Mucosa of stomach (tissue), 1 donor: ENCODE data around the gene ZP4.
"Not testable (repeated sequence)": the region's sequence is repeated elsewhere in the genome, so short reads cannot be mapped to it uniquely, and the experiment has no call there.

Experiments used
- H3K27me3 ChIP-seq: one replicate; pipeline ENCODE4 v1.7.0; 2013; ENCODE audit warnings: mild to moderate bottlenecking, low read length; ENCODE audit not compliant: control insufficient read depth, insufficient read depth
- H3K36me3 ChIP-seq: one replicate; pipeline ENCODE4 v1.7.0; 2013; ENCODE audit warnings: low read length; ENCODE audit not compliant: control insufficient read depth, insufficient read depth
- H3K4me1 ChIP-seq: one replicate; pipeline ENCODE4 v1.7.0; 2013; ENCODE audit warnings: mild to moderate bottlenecking, low read length; ENCODE audit not compliant: control insufficient read depth, insufficient read depth
- H3K4me3 ChIP-seq: one replicate; pipeline ENCODE4 v1.7.0; 2013; ENCODE audit warnings: low read length
- H3K9ac ChIP-seq: one replicate; pipeline ENCODE4 v1.7.0; 2013; ENCODE audit warnings: mild to moderate bottlenecking, low read length, moderate library complexity
- H3K9me3 ChIP-seq: one replicate; pipeline ENCODE4 v1.7.0; 2013; ENCODE audit warnings: mild to moderate bottlenecking, low read length, moderate library complexity; ENCODE audit not compliant: control insufficient read depth
- donor health status: Pancreatic carcinoma.

ZP4 gene

GRCh38 chr1:237873487-237874211 lies 17.1 kb downstream of the ZP4 start:
- Histone ChIP-seq H3K4me3 (no peak overlapping the region), H3K9me3 (no peaks in the 10 kb centered on the region), H3K9ac (no peak overlapping the region), H3K36me3 (no peaks in the 10 kb centered on the region), H3K4me1 (no peaks in the 10 kb centered on the region), H3K27me3 (no peaks in the 10 kb centered on the region)

GRCh38 chr1:237868817-237869600 lies 21.7 kb downstream of the ZP4 start:
- H3K4me1 ChIP-seq, result peaks cover 7% of the 10 kb centered on the region
- H3K9me3 ChIP-seq, result no peaks in the 10 kb centered on the region
- H3K4me3 ChIP-seq, result no peak overlapping the region
- no peak overlapping the region for H3K9ac ChIP-seq
- no peaks in the 10 kb centered on the region for H3K36me3 ChIP-seq
- H3K27me3 ChIP-seq, result no peaks in the 10 kb centered on the region

GRCh38 chr1:237867380-237867888 lies 23.3 kb downstream of the ZP4 start:
- no peaks in the 10 kb centered on the region for H3K27me3 ChIP-seq
- H3K9ac ChIP-seq, result no peak overlapping the region
- H3K4me3 ChIP-seq, result no peak overlapping the region
- no peaks in the 10 kb centered on the region for H3K9me3 ChIP-seq
- H3K36me3 ChIP-seq, result no peaks in the 10 kb centered on the region
- peaks cover 7% of the 10 kb centered on the region for H3K4me1 ChIP-seq

- no peak overlapping the region for H3K9ac ChIP-seq
- peaks cover 7% of the 10 kb centered on the region for H3K4me1 ChIP-seq
- no peaks in the 10 kb centered on the region for H3K27me3 ChIP-seq
- H3K36me3 ChIP-seq, result no peaks in the 10 kb centered on the region
- no peaks in the 10 kb centered on the region for H3K9me3 ChIP-seq
- no peak overlapping the region for H3K4me3 ChIP-seq
Observed at GRCh38 chr1:237864338-237865244, 26.1 kb downstream of the ZP4 start.

- H3K36me3 ChIP-seq, result no peaks in the 10 kb centered on the region
- no peak overlapping the region for H3K9ac ChIP-seq
- H3K4me3 ChIP-seq, result no peak overlapping the region
- H3K9me3 ChIP-seq, result no peaks in the 10 kb centered on the region
- no peaks in the 10 kb centered on the region for H3K27me3 ChIP-seq
- peaks cover 12% of the 10 kb centered on the region for H3K4me1 ChIP-seq
Observed at GRCh38 chr1:237863234-237863633, 27.5 kb downstream of the ZP4 start.

- H3K9me3 ChIP-seq, result no peaks in the 10 kb centered on the region
- no peak overlapping the region for H3K9ac ChIP-seq
- peaks cover 22% of the 10 kb centered on the region for H3K4me1 ChIP-seq
- no peaks in the 10 kb centered on the region for H3K36me3 ChIP-seq
- H3K4me3 ChIP-seq, result no peak overlapping the region
- H3K27me3 ChIP-seq, result no peaks in the 10 kb centered on the region
Observed at GRCh38 chr1:237861944-237862343, 28.8 kb downstream of the ZP4 start.

GRCh38 chr1:237858992-237859391 lies 31.7 kb downstream of the ZP4 start:
- Histone ChIP-seq H3K9me3 (no peaks in the 10 kb centered on the region), H3K36me3 (no peaks in the 10 kb centered on the region), H3K27me3 (no peaks in the 10 kb centered on the region), H3K4me3 (no peak overlapping the region), H3K4me1 (peaks cover 16% of the 10 kb centered on the region), H3K9ac (no peak overlapping the region)

GRCh38 chr1:237857455-237857854 lies 33.3 kb downstream of the ZP4 start:
- Histone ChIP-seq H3K9ac (no peak overlapping the region), H3K36me3 (no peaks in the 10 kb centered on the region), H3K4me1 (peaks cover 16% of the 10 kb centered on the region), H3K27me3 (no peaks in the 10 kb centered on the region), H3K9me3 (no peaks in the 10 kb centered on the region), H3K4me3 (no peak overlapping the region)

GRCh38 chr1:237852342-237852741 lies 38.4 kb downstream of the ZP4 start:
- Histone ChIP-seq H3K4me1 (peaks cover 3% of the 10 kb centered on the region), H3K36me3 (no peaks in the 10 kb centered on the region), H3K27me3 (no peaks in the 10 kb centered on the region), H3K9me3 (no peaks in the 10 kb centered on the region), H3K4me3 (no peak overlapping the region), H3K9ac (no peak overlapping the region)

- no peaks in the 10 kb centered on the region for H3K36me3 ChIP-seq
- H3K4me1 ChIP-seq, result no peaks in the 10 kb centered on the region
- no peak overlapping the region for H3K4me3 ChIP-seq
- H3K9ac ChIP-seq, result no peak overlapping the region
- no peaks in the 10 kb centered on the region for H3K27me3 ChIP-seq
- H3K9me3 ChIP-seq, result no peaks in the 10 kb centered on the region
Observed at GRCh38 chr1:237851210-237851845, 39.4 kb downstream of the ZP4 start.

- not testable (repeated sequence) for H3K4me1 ChIP-seq, H3K36me3 ChIP-seq, H3K27me3 ChIP-seq, H3K4me3 ChIP-seq, H3K9ac ChIP-seq, H3K9me3 ChIP-seq
Observed at GRCh38 chr1:237843516-237843915, 47.2 kb downstream of the ZP4 start.
